Activated naive CD4-positive, alpha-beta T cell treated with anti-CD3 and anti-CD28 coated beads, Interleukin-2, amount 50 U/mL, for 24 hours (primary cell): ENCODE data around the gene SORL1-AS1.
A peak's percentile ranks its signal among the peaks of the same experiment; 100 is the strongest.

Source experiments
- H3K27ac Mint-ChIP-seq: one replicate; pipeline ENCODE4 v1.8.0; 2021; ENCODE audit warnings: mild to moderate bottlenecking, mixed read lengths
- H3K27me3 Mint-ChIP-seq: one replicate; pipeline ENCODE4 v1.8.0; 2021; ENCODE audit warnings: mixed read lengths
- H3K36me3 Mint-ChIP-seq: one replicate; pipeline ENCODE4 v1.8.0; 2021; ENCODE audit warnings: mixed read lengths
- H3K4me1 Mint-ChIP-seq: one replicate; pipeline ENCODE4 v1.8.0; 2021; ENCODE audit warnings: mixed read lengths
- H3K4me3 Mint-ChIP-seq: one replicate; pipeline ENCODE4 v1.8.0; 2021; ENCODE audit warnings: mild to moderate bottlenecking, mixed read lengths
- H3K9me3 Mint-ChIP-seq: one replicate; pipeline ENCODE4 v1.8.0; 2021; ENCODE audit warnings: mixed read lengths

SORL1-AS1 gene

GRCh38 chr11:121452609-121453150, at the start of gene SORL1-AS1:
SORL1-AS1 (minus strand) TSS chr11:121452967.
- Mint-ChIP-seq H3K4me1 (peaks cover 89% of the 10 kb centered on the region), H3K9me3 (no peaks in the 10 kb centered on the region), H3K4me3 (peak within 1 kb of the TSS; percentile 97), H3K27me3 (no peaks in the 10 kb centered on the region), H3K27ac (peak within 1 kb of the TSS; percentile 99), H3K36me3 (peaks cover 9% of the 10 kb centered on the region)

GRCh38 chr11:121500717-121501116, 48.0 kb upstream of the SORL1-AS1 start:
- H3K36me3 Mint-ChIP-seq = peaks cover 40% of the 10 kb centered on the region
- H3K27ac Mint-ChIP-seq = no peak overlapping the region
- H3K4me3 Mint-ChIP-seq = no peak overlapping the region
- H3K27me3 Mint-ChIP-seq = no peaks in the 10 kb centered on the region
- H3K4me1 Mint-ChIP-seq = peaks cover 57% of the 10 kb centered on the region
- H3K9me3 Mint-ChIP-seq = peaks cover 18% of the 10 kb centered on the region

- Mint-ChIP-seq H3K9me3 (peaks cover 14% of the 10 kb centered on the region), H3K27ac (no peak overlapping the region), H3K4me1 (peaks cover 57% of the 10 kb centered on the region), H3K36me3 (peaks cover 39% of the 10 kb centered on the region), H3K4me3 (no peak overlapping the region), H3K27me3 (no peaks in the 10 kb centered on the region)
Measured at GRCh38 chr11:121500275-121500674, 47.5 kb upstream of the SORL1-AS1 start.

- Mint-ChIP-seq H3K27me3 (no peaks in the 10 kb centered on the region), H3K9me3 (peaks cover 6% of the 10 kb centered on the region), H3K4me1 (peaks cover 57% of the 10 kb centered on the region), H3K27ac (no peak overlapping the region), H3K4me3 (no peak overlapping the region), H3K36me3 (peaks cover 31% of the 10 kb centered on the region)
Measured at GRCh38 chr11:121499405-121499804, 46.6 kb upstream of the SORL1-AS1 start.

GRCh38 chr11:121497176-121497998, 44.6 kb upstream of the SORL1-AS1 start:
- Mint-ChIP-seq H3K36me3 (peaks cover 27% of the 10 kb centered on the region), H3K27ac (peak overlapping the region; percentile 57), H3K9me3 (peaks cover 6% of the 10 kb centered on the region), H3K4me3 (no peak overlapping the region), H3K27me3 (no peaks in the 10 kb centered on the region), H3K4me1 (peaks cover 67% of the 10 kb centered on the region)

GRCh38 chr11:121494355-121495099, 41.8 kb upstream of the SORL1-AS1 start:
- Mint-ChIP-seq H3K27ac (peak overlapping the region; percentile 90), H3K36me3 (peaks cover 33% of the 10 kb centered on the region), H3K9me3 (no peaks in the 10 kb centered on the region), H3K4me1 (peaks cover 68% of the 10 kb centered on the region), H3K27me3 (no peaks in the 10 kb centered on the region), H3K4me3 (peak overlapping the region; percentile 83)

GRCh38 chr11:121489823-121490222, 37.1 kb upstream of the SORL1-AS1 start:
- H3K27ac Mint-ChIP-seq = peak overlapping the region; percentile 67

GRCh38 chr11:121488641-121489040, 35.9 kb upstream of the SORL1-AS1 start:
- H3K36me3 Mint-ChIP-seq = peaks cover 42% of the 10 kb centered on the region

More at GRCh38 chr11:121489823-121490222, 37.1 kb upstream of the SORL1-AS1 start:
- Mint-ChIP-seq H3K36me3 (peaks cover 37% of the 10 kb centered on the region), H3K4me3 (no peak overlapping the region), H3K4me1 (peaks cover 76% of the 10 kb centered on the region), H3K27me3 (no peaks in the 10 kb centered on the region), H3K9me3 (no peaks in the 10 kb centered on the region)

GRCh38 chr11:121488170-121488569, 35.4 kb upstream of the SORL1-AS1 start:
- Mint-ChIP-seq H3K27me3 (no peaks in the 10 kb centered on the region), H3K27ac (peak overlapping the region; percentile 84), H3K9me3 (no peaks in the 10 kb centered on the region), H3K4me3 (no peak overlapping the region), H3K4me1 (peaks cover 76% of the 10 kb centered on the region), H3K36me3 (peaks cover 39% of the 10 kb centered on the region)

More at GRCh38 chr11:121488641-121489040, 35.9 kb upstream of the SORL1-AS1 start:
- Mint-ChIP-seq H3K4me3 (no peak overlapping the region), H3K4me1 (peaks cover 76% of the 10 kb centered on the region), H3K9me3 (no peaks in the 10 kb centered on the region), H3K27ac (peak overlapping the region; percentile 84), H3K27me3 (no peaks in the 10 kb centered on the region)

GRCh38 chr11:121487191-121487590, 34.4 kb upstream of the SORL1-AS1 start:
- Mint-ChIP-seq H3K4me1 (peaks cover 82% of the 10 kb centered on the region), H3K27me3 (no peaks in the 10 kb centered on the region), H3K27ac (peak overlapping the region; percentile 79), H3K36me3 (peaks cover 37% of the 10 kb centered on the region), H3K4me3 (no peak overlapping the region), H3K9me3 (no peaks in the 10 kb centered on the region)

GRCh38 chr11:121486054-121486453, 33.3 kb upstream of the SORL1-AS1 start:
- Mint-ChIP-seq H3K9me3 (no peaks in the 10 kb centered on the region), H3K27me3 (no peaks in the 10 kb centered on the region), H3K27ac (peak overlapping the region; percentile 48), H3K36me3 (peaks cover 37% of the 10 kb centered on the region), H3K4me3 (no peak overlapping the region), H3K4me1 (peaks cover 83% of the 10 kb centered on the region)

GRCh38 chr11:121485216-121485615, 32.4 kb upstream of the SORL1-AS1 start:
- Mint-ChIP-seq H3K9me3 (no peaks in the 10 kb centered on the region), H3K27ac (peak overlapping the region; percentile 95), H3K4me3 (no peak overlapping the region), H3K36me3 (peaks cover 33% of the 10 kb centered on the region), H3K4me1 (peaks cover 84% of the 10 kb centered on the region), H3K27me3 (no peaks in the 10 kb centered on the region)

- Mint-ChIP-seq H3K4me1 (peaks cover 78% of the 10 kb centered on the region), H3K4me3 (peak overlapping the region; percentile 27), H3K9me3 (no peaks in the 10 kb centered on the region), H3K27me3 (no peaks in the 10 kb centered on the region), H3K36me3 (peaks cover 24% of the 10 kb centered on the region), H3K27ac (peak overlapping the region; percentile 95)
Measured at GRCh38 chr11:121483805-121484480, 31.2 kb upstream of the SORL1-AS1 start.

- no peaks in the 10 kb centered on the region for H3K27me3 Mint-ChIP-seq
- H3K36me3 Mint-ChIP-seq = peaks cover 19% of the 10 kb centered on the region
- no peaks in the 10 kb centered on the region for H3K9me3 Mint-ChIP-seq
- H3K4me1 Mint-ChIP-seq = peaks cover 80% of the 10 kb centered on the region
- H3K27ac Mint-ChIP-seq = peak overlapping the region; percentile 97
- H3K4me3 Mint-ChIP-seq = peak overlapping the region; percentile 78
Measured at GRCh38 chr11:121482231-121483129, 29.7 kb upstream of the SORL1-AS1 start.
